Activated T-cell treated with anti-CD3 and anti-CD28 coated beads, Interleukin-2, amount 50 U/mL, for 72 hours (primary cell): ENCODE data around the gene CAMTA1. TPM values are rescaled to one million over a fixed set of nuclear protein-coding genes. Genes with fewer than 3 reads are reported as not detected.
A peak's percentile ranks its signal among the peaks of the same experiment; 100 is the strongest.

Source experiments
- ATAC-seq, 2 donors: fragments of 150-1000 bp; cut with Tn5 transposase; replicated peaks in 1 of 2; 2 replicates each; pipeline ENCODE4 v1.10.0; 2021; ENCODE audit warnings: moderate library complexity in 2 of 2, mild to moderate bottlenecking in 1 of 2
- DNase-seq, 2 donors: peaks; one replicate each; pipeline ENCODE4 v3.0.0; 2021 to 2022; ENCODE audit warnings: mixed read lengths in 1 of 2
- H3K27ac Mint-ChIP-seq: one replicate; pipeline ENCODE4 v1.8.0; 2022; ENCODE audit warnings: mild to moderate bottlenecking, moderate library complexity, mixed read lengths
- H3K27me3 Mint-ChIP-seq: one replicate; pipeline ENCODE4 v1.8.0; 2022; ENCODE audit warnings: low read depth, mixed read lengths
- H3K36me3 Mint-ChIP-seq, 2 donors: one replicate each; pipeline ENCODE4 v1.8.0; 2022; ENCODE audit warnings: mixed read lengths in 2 of 2, mild to moderate bottlenecking in 1 of 2; ENCODE audit not compliant: insufficient read depth in 2 of 2
- H3K4me1 Mint-ChIP-seq: one replicate; pipeline ENCODE4 v1.8.0; 2022; ENCODE audit warnings: low read depth, mixed read lengths
- H3K4me3 Mint-ChIP-seq, 2 donors: one replicate each; pipeline ENCODE4 v1.8.0; 2022; ENCODE audit warnings: mild to moderate bottlenecking in 2 of 2, mixed read lengths in 2 of 2, moderate library complexity in 2 of 2
- H3K9me3 Mint-ChIP-seq, 2 donors: one replicate each; pipeline ENCODE4 v1.8.0; 2022; ENCODE audit warnings: mixed read lengths in 2 of 2
- total RNA-seq, 2 donors: library from RNA; stranded (reverse); gene quantifications; one replicate each; pipeline ENCODE4 v1.2.3, GENCODE V29; 2022

CAMTA1 gene
- total RNA-seq, 2 donors from 2014 or later = 47.8 to 63.3 TPM

GRCh38 chr1:7644961-7645750, 859.9 kb downstream of the CAMTA1 start:
- Mint-ChIP-seq H3K27me3 (no peaks in the 10 kb centered on the region), H3K4me1 (no peaks in the 10 kb centered on the region), H3K4me3 (no peak overlapping the region), H3K9me3 (no peaks in the 10 kb centered on the region), H3K27ac (no peak overlapping the region), H3K36me3 (no peaks in the 10 kb centered on the region)
- no peak for DNase-seq
- no peak for ATAC-seq

GRCh38 chr1:7645751-7646048, 860.4 kb downstream of the CAMTA1 start:
- Mint-ChIP-seq H3K27ac (no peak overlapping the region), H3K9me3 (no peaks in the 10 kb centered on the region), H3K4me1 (no peaks in the 10 kb centered on the region), H3K36me3 (no peaks in the 10 kb centered on the region), H3K4me3 (no peak overlapping the region), H3K27me3 (no peaks in the 10 kb centered on the region)
- ATAC-seq = no peak
- DNase-seq = no peak

- no peak for ATAC-seq
- Mint-ChIP-seq H3K27me3 (no peaks in the 10 kb centered on the region), H3K4me3 (no peak overlapping the region)
Measured at GRCh38 chr1:7646164-7646563, 860.9 kb downstream of the CAMTA1 start.

DNA sequence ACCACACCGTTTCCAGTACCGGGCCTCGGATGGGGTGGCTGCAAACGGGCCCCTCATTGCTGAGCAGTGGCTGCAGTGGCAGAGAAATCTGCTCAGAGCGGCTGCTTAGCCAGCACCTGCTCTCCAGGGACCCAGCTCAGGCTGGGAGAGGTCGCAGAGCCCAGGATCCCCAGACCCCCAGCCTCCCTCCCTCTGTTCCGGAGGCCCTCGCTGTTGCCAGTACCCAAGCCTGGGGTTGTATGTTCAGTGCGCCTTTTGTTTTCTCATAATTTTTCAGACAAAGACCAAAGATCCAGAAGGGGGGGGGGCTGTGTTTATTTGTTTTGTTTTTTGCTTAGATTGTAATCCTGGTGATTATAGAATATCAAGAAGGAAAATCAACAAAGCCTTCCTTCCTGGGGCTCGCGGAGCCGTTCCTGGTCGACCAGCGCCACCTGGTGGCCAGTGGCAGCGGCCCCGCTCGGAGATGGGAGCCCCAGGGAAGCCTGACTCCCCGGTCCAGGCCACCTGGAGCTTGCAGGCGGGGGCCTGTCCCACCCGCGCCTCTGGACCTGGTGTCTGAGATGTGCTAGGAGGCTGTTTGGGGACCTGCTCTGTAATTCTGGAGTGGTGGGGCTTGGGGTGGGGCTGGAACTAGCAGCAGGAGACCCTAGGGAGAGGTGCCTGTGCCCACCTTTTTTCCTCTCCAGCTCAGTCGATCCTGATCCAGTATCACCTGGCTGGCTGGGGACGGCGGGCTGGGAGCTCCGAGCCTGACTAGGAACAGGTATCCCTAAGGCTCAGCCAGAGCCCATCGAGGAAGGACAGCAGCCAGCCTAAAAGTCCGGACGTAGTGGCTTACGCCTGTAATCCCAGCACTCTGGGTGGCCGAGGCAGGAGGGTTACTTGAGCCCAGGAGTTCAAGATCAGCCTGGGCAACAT, 862.0 kb downstream of the CAMTA1 start:
- Mint-ChIP-seq H3K4me1 (no peaks in the 10 kb centered on the region), H3K27me3 (no peaks in the 10 kb centered on the region), H3K27ac (no peak overlapping the region), H3K9me3 (no peaks in the 10 kb centered on the region), H3K4me3 (no peak overlapping the region), H3K36me3 (no peaks in the 10 kb centered on the region)
- ATAC-seq = peak in 1 of 2 donors; percentile 53
- DNase-seq = peak; percentile 64 to 79

More at GRCh38 chr1:7646164-7646563, 860.9 kb downstream of the CAMTA1 start:
- DNase-seq = no peak
- Mint-ChIP-seq H3K36me3 (no peaks in the 10 kb centered on the region), H3K9me3 (no peaks in the 10 kb centered on the region), H3K4me1 (no peaks in the 10 kb centered on the region), H3K27ac (no peak overlapping the region)

- Mint-ChIP-seq H3K9me3 (no peaks in the 10 kb centered on the region), H3K36me3 (no peaks in the 10 kb centered on the region), H3K27me3 (no peaks in the 10 kb centered on the region), H3K4me3 (no peak overlapping the region), H3K27ac (no peak overlapping the region), H3K4me1 (no peaks in the 10 kb centered on the region)
- ATAC-seq (no peak), DNase-seq (no peak)
Measured at GRCh38 chr1:7648761-7649384, 863.6 kb downstream of the CAMTA1 start.

DNA sequence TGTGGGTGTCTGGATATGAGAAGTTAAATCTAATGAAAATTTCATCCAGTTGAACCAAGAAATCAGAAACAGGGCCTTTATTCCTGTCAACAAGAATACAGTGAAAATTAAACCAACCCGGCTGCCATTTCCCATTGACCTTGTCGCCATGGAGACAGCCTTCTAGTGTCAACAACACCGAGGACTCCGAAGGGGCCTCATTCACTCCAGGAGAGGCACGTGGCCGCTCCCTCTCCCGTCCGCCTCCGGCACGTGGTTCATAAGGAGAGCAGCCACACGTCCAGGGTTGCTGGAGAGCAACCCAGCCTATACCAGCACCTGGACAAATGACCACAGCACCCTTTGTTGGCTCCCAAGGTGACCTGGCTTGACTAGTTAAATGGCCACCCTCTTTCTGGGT, 865.5 kb downstream of the CAMTA1 start:
- Mint-ChIP-seq H3K9me3 (peaks cover 0 to 2% of the 10 kb centered on the region in 2 donors), H3K27me3 (no peaks in the 10 kb centered on the region), H3K4me3 (no peak overlapping the region), H3K4me1 (no peaks in the 10 kb centered on the region), H3K36me3 (no peaks in the 10 kb centered on the region), H3K27ac (no peak overlapping the region)
- ATAC-seq (no peak), DNase-seq (no peak)

DNA sequence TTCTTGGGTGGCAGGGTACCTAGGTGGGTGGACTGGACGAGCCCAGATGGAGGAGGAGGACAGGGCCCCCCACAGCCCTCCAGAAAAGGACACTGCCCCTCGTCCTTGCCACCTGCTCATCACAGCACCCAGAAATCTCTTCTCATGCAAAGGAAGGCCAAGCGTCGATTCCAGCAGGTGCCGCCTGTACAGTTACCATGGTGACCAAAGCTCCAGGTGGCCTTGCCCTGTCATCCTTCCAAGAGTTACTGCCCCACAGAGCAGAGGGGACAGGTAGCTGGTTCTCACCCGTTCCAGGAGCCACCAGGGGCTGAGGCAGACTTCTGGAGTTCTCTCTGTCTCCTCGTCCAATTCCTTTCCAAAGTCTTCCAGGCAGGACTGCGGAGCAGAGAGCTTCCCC, 865.9 kb downstream of the CAMTA1 start:
- ATAC-seq (no peak), DNase-seq (no peak)
- no peak overlapping the region for H3K27ac Mint-ChIP-seq
- H3K9me3 Mint-ChIP-seq = peaks cover 0 to 2% of the 10 kb centered on the region in 2 donors
- H3K27me3 Mint-ChIP-seq = no peaks in the 10 kb centered on the region
- no peak overlapping the region for H3K4me3 Mint-ChIP-seq
- H3K36me3 Mint-ChIP-seq = no peaks in the 10 kb centered on the region
- no peaks in the 10 kb centered on the region for H3K4me1 Mint-ChIP-seq

DNA sequence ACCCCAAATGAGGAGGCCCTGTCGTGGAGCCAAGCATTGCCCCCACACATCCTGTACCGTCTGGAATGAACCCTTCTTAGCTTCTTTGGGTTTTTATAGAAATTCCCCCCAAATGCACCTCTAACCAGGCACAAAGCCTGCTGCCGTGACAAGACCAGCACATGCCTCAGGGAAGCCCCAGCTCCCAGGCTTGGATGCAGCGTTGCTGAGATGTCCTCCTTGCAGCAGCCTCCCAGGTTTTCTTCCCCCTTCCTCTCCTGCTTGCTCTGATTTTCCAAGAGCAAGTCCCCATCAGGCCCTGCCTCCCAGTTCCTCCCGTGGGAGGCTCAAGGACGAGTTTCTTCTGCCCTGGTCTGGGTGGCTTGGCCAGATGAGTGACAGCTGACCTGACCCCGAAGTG, 866.8 kb downstream of the CAMTA1 start:
- Mint-ChIP-seq H3K4me3 (no peak overlapping the region), H3K4me1 (no peaks in the 10 kb centered on the region), H3K36me3 (no peaks in the 10 kb centered on the region), H3K27me3 (no peaks in the 10 kb centered on the region), H3K27ac (no peak overlapping the region), H3K9me3 (peaks cover 0 to 2% of the 10 kb centered on the region in 2 donors)
- no peak for ATAC-seq
- DNase-seq = no peak

DNA sequence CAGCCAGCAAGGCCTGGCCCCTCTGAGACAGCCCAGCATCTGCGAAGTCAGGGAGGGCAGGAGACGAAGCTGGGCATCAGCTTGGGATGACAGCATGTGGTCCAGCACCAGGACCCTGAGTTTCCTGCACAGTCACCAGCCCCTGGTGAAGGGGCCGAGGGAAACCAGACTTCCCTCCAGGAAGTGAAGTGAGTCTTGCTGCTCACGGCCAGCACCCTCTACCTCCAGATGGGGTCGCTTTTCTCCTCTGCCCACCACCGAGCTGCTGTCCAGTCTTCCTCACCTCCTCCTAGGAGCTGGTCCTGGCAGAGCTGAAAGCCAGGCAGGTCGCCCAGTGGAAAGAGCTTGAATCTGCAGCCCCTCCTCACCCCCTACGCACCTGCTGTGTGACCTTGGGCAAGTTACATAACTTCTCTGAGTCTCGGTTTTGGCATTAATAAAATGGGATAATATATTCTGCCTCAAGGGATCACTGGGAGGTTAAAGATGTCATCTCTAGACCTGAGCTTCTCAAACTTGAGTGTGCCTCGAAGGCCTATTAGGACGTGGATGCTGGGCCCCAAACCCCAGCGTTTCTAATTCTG, 867.4 kb downstream of the CAMTA1 start:
- Mint-ChIP-seq H3K4me1 (no peaks in the 10 kb centered on the region), H3K9me3 (peaks cover 0 to 2% of the 10 kb centered on the region in 2 donors), H3K27me3 (no peaks in the 10 kb centered on the region)

DNA sequence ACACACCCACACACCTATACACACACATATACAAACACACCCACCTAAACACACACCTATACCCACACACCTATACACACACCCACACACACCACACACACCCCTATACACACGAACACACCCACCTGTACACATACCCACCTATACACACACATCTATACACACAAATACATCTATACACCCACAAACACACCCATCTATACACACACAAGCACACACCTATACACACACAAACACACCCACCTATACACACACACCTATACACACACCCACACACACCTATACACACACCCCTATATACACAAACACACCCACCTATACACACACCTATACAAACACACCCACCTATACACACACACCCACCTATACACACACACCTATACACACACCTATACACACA, 869.5 kb downstream of the CAMTA1 start:
- H3K9me3 Mint-ChIP-seq = peaks cover 2% of the 10 kb centered on the region in 2 donors
- no peak for ATAC-seq
- H3K27me3 Mint-ChIP-seq = no peaks in the 10 kb centered on the region
- no peak overlapping the region for H3K4me3 Mint-ChIP-seq
- H3K27ac Mint-ChIP-seq = no peak overlapping the region
- no peaks in the 10 kb centered on the region for H3K36me3 Mint-ChIP-seq
- H3K4me1 Mint-ChIP-seq = no peaks in the 10 kb centered on the region
- DNase-seq = no peak

More for the DNA sequence above, 867.4 kb downstream of the CAMTA1 start:
- no peak for DNase-seq
- H3K27ac Mint-ChIP-seq = no peak overlapping the region
- no peak for ATAC-seq
- H3K36me3 Mint-ChIP-seq = no peaks in the 10 kb centered on the region
- no peak overlapping the region for H3K4me3 Mint-ChIP-seq

DNA sequence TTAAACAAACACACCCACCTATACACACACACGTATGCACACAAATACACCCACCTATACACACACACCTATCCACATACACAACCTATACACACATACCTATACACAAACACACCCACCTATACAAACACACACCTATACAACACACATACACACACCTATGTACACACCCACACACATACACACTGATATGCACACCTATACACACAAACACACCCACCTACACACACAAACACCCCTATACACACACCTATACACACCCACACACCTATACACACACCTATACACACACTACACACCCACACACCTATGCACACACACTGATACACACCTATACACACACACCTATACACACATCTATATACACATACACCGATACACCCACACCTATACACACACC, 870.1 kb downstream of the CAMTA1 start:
- H3K9me3 Mint-ChIP-seq = peaks cover 2% of the 10 kb centered on the region in 2 donors

GRCh38 chr1:7656557-7657215, 871.4 kb downstream of the CAMTA1 start:
- ATAC-seq = no peak
- no peak overlapping the region for H3K27ac Mint-ChIP-seq
- no peak overlapping the region for H3K4me3 Mint-ChIP-seq
- H3K36me3 Mint-ChIP-seq = no peaks in the 10 kb centered on the region
- H3K27me3 Mint-ChIP-seq = no peaks in the 10 kb centered on the region
- no peak for DNase-seq
- peaks cover 2% of the 10 kb centered on the region in 2 donors for H3K9me3 Mint-ChIP-seq
- no peaks in the 10 kb centered on the region for H3K4me1 Mint-ChIP-seq

More for the DNA sequence above, 870.1 kb downstream of the CAMTA1 start:
- H3K27me3 Mint-ChIP-seq = no peaks in the 10 kb centered on the region
- H3K27ac Mint-ChIP-seq = no peak overlapping the region
- no peak for ATAC-seq
- no peaks in the 10 kb centered on the region for H3K36me3 Mint-ChIP-seq
- no peak for DNase-seq
- no peaks in the 10 kb centered on the region for H3K4me1 Mint-ChIP-seq
- H3K4me3 Mint-ChIP-seq = no peak overlapping the region
